OCI-LY1 (cell line): Measurements from ENCODE around the gene FRMD3.

Experiments
- H2AFZ ChIP-seq: fragments of 200-600 bp; sonication (generic), shearing (Covaris generic); 2 replicates; pipeline ENCODE4 v1.6.0; 2014; ENCODE audit warnings: antibody characterized with exemption, mild to moderate bottlenecking, low read length
- H3F3A ChIP-seq: fragments of 200-600 bp; sonication (generic), shearing (Covaris generic); 2 replicates; pipeline ENCODE4 v1.6.0; 2014; ENCODE audit warnings: mild to moderate bottlenecking, antibody characterized with exemption, low read length, moderate library complexity; ENCODE audit not compliant: insufficient read depth
- H3K27ac ChIP-seq: fragments of 200-600 bp; sonication (generic); 2 replicates; pipeline ENCODE4 v1.5.1; 2014; ENCODE audit warnings: low read length, mixed run types, mild to moderate bottlenecking, low read depth; ENCODE audit not compliant: poor library complexity, severe bottlenecking
- H3K27me3 ChIP-seq: fragments of 200-600 bp; sonication (generic); 2 replicates; pipeline ENCODE4 v1.6.0; 2014; ENCODE audit warnings: antibody characterized with exemption, mild to moderate bottlenecking, low read length, moderate library complexity; ENCODE audit not compliant: insufficient read depth
- H3K36me3 ChIP-seq: fragments of 200-600 bp; sonication (generic); 2 replicates; pipeline ENCODE4 v1.6.1; 2014; ENCODE audit warnings: mild to moderate bottlenecking, antibody characterized with exemption, low read length, moderate library complexity, mixed read lengths; ENCODE audit not compliant: insufficient read depth
- H3K4me1 ChIP-seq: fragments of 200-600 bp; sonication (generic); 2 replicates; pipeline ENCODE4 v1.5.1; 2014; ENCODE audit warnings: mild to moderate bottlenecking, low read length, moderate library complexity; ENCODE audit not compliant: insufficient read depth, severe bottlenecking
- H3K4me2 ChIP-seq: fragments of 200-600 bp; sonication (generic), shearing (Covaris generic); 2 replicates; pipeline ENCODE4 v1.6.1; 2014; ENCODE audit warnings: low read length
- H3K4me3 ChIP-seq: fragments of 200-600 bp; sonication (generic); 2 replicates; pipeline ENCODE4 v1.5.1; 2014; ENCODE audit warnings: low read length, low read depth, mild to moderate bottlenecking, mixed read lengths; ENCODE audit not compliant: poor library complexity, severe bottlenecking
- H3K79me2 ChIP-seq: fragments of 200-600 bp; shearing (Covaris generic); 2 replicates; pipeline ENCODE4 v1.6.1; 2016; ENCODE audit warnings: mixed run types, low read length, mixed read lengths; ENCODE audit not compliant: insufficient read depth
- H3K9ac ChIP-seq: fragments of 200-600 bp; sonication (generic), shearing (Covaris generic); 2 replicates; pipeline ENCODE4 v1.6.1; 2014; ENCODE audit warnings: mild to moderate bottlenecking, low read length, mixed read lengths
- H3K9me2 ChIP-seq: fragments of 200-600 bp; sonication (generic), shearing (Covaris generic); 2 replicates; pipeline ENCODE4 v1.6.1; 2014; ENCODE audit warnings: low read depth, mild to moderate bottlenecking, low read length, mixed read lengths
- H3K9me3 ChIP-seq: fragments of 200-600 bp; shearing (Covaris generic); 2 replicates; pipeline ENCODE4 v1.6.1; 2014; ENCODE audit warnings: low read length, mixed read lengths
- H4K20me1 ChIP-seq: fragments of 200-600 bp; sonication (generic), shearing (Covaris generic); 2 replicates; pipeline ENCODE4 v1.6.0; 2016; ENCODE audit warnings: mild to moderate bottlenecking, low read length; ENCODE audit not compliant: insufficient read depth
- EZH2 ChIP-seq: fragments of 200-600 bp; sonication (generic), shearing (Covaris generic); IDR thresholded peaks from 2 replicates; pipeline ENCODE4 v1.8.0; 2017; ENCODE audit warnings: borderline replicate concordance, mixed run types, mild to moderate bottlenecking, antibody characterized with exemption, low read length, moderate library complexity, mixed read lengths
- TF ChIP-seq, protein P1 (sequence below): fragments of 200-600 bp; sonication (generic), shearing (Covaris generic); IDR thresholded peaks from 2 replicates; pipeline ENCODE4 v1.5.1; 2017; ENCODE audit warnings: mild to moderate bottlenecking, antibody characterized with exemption, low read length, moderate library complexity, mixed read lengths

The FRMD3 gene

DNA sequence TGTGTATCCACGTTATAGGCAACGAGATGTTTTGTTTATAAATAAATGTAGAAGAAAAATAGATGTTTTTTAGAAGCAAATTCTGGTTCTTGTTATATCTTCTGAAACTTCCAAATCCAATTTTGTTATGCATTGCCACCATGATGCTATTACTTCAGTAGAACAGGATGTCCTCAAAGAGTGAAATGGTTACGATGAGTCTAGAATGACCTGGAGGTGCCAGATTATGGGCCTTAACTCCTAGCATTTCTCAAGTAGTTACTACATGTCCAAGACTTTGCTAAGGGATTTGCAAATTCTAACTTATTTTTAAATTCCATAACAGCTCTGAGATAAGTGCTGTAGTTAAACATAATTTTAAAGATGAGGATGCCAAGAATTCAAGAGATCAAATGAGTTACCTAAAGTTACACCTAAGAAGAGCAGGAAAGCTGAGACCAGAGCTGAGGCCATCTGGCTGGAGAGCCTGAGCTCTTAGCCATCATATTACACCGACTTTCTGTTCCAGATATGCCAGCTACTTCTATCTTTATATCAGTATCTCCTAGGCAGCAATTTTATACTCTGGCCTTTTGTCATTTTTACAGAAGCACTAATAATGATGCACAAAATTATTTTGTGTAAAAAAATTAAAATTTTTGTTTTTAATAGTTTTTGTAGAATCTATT lies 302.0 kb downstream of the FRMD3 start:
- H3K9me3 ChIP-seq = no peaks in the 10 kb centered on the region
- H3K79me2 ChIP-seq = no peaks in the 10 kb centered on the region
- H3K9ac ChIP-seq = no peak overlapping the region
- no peaks in the 10 kb centered on the region for H3K4me1 ChIP-seq
- no peaks in the 10 kb centered on the region for H3K27me3 ChIP-seq
- no peaks in the 10 kb centered on the region for H3K36me3 ChIP-seq
- H3K9me2 ChIP-seq = no peaks in the 10 kb centered on the region
- no peak overlapping the region for H3K4me3 ChIP-seq
- H3K4me2 ChIP-seq = no peak overlapping the region
- H2AFZ ChIP-seq = no peak overlapping the region
- TF ChIP-seq, protein P1, sequence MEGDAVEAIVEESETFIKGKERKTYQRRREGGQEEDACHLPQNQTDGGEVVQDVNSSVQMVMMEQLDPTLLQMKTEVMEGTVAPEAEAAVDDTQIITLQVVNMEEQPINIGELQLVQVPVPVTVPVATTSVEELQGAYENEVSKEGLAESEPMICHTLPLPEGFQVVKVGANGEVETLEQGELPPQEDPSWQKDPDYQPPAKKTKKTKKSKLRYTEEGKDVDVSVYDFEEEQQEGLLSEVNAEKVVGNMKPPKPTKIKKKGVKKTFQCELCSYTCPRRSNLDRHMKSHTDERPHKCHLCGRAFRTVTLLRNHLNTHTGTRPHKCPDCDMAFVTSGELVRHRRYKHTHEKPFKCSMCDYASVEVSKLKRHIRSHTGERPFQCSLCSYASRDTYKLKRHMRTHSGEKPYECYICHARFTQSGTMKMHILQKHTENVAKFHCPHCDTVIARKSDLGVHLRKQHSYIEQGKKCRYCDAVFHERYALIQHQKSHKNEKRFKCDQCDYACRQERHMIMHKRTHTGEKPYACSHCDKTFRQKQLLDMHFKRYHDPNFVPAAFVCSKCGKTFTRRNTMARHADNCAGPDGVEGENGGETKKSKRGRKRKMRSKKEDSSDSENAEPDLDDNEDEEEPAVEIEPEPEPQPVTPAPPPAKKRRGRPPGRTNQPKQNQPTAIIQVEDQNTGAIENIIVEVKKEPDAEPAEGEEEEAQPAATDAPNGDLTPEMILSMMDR = no peak
- no peak for TF ChIP-seq EZH2
- H3K27ac ChIP-seq = no peak overlapping the region
- H3F3A ChIP-seq = no peaks in the 10 kb centered on the region
- no peaks in the 10 kb centered on the region for H4K20me1 ChIP-seq

DNA sequence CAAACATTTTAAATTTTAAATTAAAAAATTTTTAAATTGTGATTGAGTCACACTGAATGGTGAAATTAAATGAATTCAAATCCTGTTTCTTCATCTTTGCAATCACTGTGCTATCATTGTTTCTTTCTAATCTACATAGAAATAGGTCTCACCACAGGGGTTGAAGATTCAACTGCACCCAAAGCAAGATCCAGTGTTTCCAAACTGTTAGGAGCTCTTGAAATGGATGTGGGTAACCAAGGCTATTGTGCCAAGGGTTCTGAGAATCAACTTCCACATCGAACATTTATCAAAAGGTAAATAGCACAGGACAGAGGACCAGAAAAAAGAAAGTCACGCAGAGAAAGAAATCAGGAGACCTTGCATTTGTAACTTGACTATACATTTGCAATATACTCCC lies 302.7 kb downstream of the FRMD3 start:
- Histone ChIP-seq H3K79me2 (no peaks in the 10 kb centered on the region), H3K27me3 (no peaks in the 10 kb centered on the region), H3K4me3 (no peak overlapping the region), H3K9me2 (no peaks in the 10 kb centered on the region), H2AFZ (no peak overlapping the region), H4K20me1 (no peaks in the 10 kb centered on the region), H3K36me3 (no peaks in the 10 kb centered on the region), H3K4me1 (no peaks in the 10 kb centered on the region), H3K4me2 (no peak overlapping the region), H3K27ac (no peak overlapping the region), H3K9me3 (no peaks in the 10 kb centered on the region), H3F3A (no peaks in the 10 kb centered on the region), H3K9ac (no peak overlapping the region)
- no peak for TF ChIP-seq EZH2
- TF ChIP-seq, protein P1 = no peak

DNA sequence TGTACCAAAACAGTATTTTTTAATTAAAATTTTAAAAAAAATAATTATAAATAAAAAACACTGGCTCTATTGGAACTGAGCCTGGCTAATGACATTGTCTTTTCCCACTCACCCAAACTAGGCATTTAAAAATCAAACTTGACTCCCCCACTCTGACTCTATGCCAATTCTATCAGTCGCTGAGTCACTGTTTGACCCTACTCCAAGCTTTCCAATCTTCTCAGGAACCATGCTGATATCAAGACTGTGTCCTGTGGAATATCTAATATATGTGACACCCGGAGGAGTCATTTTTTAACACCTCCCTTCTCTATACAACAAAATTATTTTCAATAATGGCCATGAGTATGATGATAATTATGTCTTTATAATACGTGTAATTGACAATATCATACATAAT lies 303.7 kb downstream of the FRMD3 start:
- Histone ChIP-seq H3K79me2 (no peaks in the 10 kb centered on the region), H2AFZ (no peak overlapping the region), H3K36me3 (no peaks in the 10 kb centered on the region), H3K4me3 (no peak overlapping the region), H4K20me1 (no peaks in the 10 kb centered on the region), H3K9me2 (no peaks in the 10 kb centered on the region), H3F3A (no peaks in the 10 kb centered on the region), H3K9me3 (no peaks in the 10 kb centered on the region), H3K27me3 (no peaks in the 10 kb centered on the region), H3K27ac (no peak overlapping the region), H3K4me2 (no peak overlapping the region), H3K9ac (no peak overlapping the region), H3K4me1 (no peaks in the 10 kb centered on the region)
- no peak for TF ChIP-seq EZH2
- TF ChIP-seq, protein P1 = no peak
